Immature natural killer cell (primary cell): ENCODE data around the gene GLB1L. TPM values are rescaled to one million over a fixed set of nuclear protein-coding genes. Genes with fewer than 3 reads are reported as not detected.

Experiments
- DNase-seq, 3 donors: peaks; one replicate each; pipeline ENCODE4 v3.0.0; 2022; ENCODE audit warnings: mixed read lengths in 1 of 3
- H3K27ac Mint-ChIP-seq, 6 donors: one replicate each; pipeline ENCODE4 v1.8.0; 2020; ENCODE audit warnings: mixed read lengths in 6 of 6, mild to moderate bottlenecking in 5 of 6, inconsistent platforms in 4 of 6, moderate library complexity in 3 of 6
- H3K27me3 Mint-ChIP-seq, 3 donors: one replicate each; pipeline ENCODE4 v1.8.0; 2020 to 2021; ENCODE audit warnings: low read depth in 3 of 3, mild to moderate bottlenecking in 3 of 3, mixed read lengths in 3 of 3, moderate library complexity in 3 of 3, inconsistent platforms in 1 of 3
- H3K36me3 Mint-ChIP-seq, 3 donors: one replicate each; pipeline ENCODE4 v1.8.0; 2020; ENCODE audit warnings: mixed read lengths in 3 of 3, inconsistent platforms in 2 of 3, mild to moderate bottlenecking in 2 of 3
- H3K4me1 Mint-ChIP-seq, 2 donors: one replicate each; pipeline ENCODE4 v1.8.0; 2020; ENCODE audit warnings: inconsistent platforms in 2 of 2, mild to moderate bottlenecking in 2 of 2, mixed read lengths in 2 of 2, moderate library complexity in 1 of 2
- H3K4me3 Mint-ChIP-seq, 5 donors: one replicate each; pipeline ENCODE4 v1.8.0; 2020; ENCODE audit warnings: mild to moderate bottlenecking in 5 of 5, mixed read lengths in 5 of 5, inconsistent platforms in 3 of 5, moderate library complexity in 3 of 5
- H3K9me3 Mint-ChIP-seq, 6 donors: one replicate each; pipeline ENCODE4 v1.8.0; 2020; ENCODE audit warnings: mild to moderate bottlenecking in 6 of 6, mixed read lengths in 6 of 6, inconsistent platforms in 4 of 6, moderate library complexity in 3 of 6
- polyA plus RNA-seq, 3 donors: library from polyadenylated mRNA; unstranded; fragments of 300-500 nt; fragmentation: Illumina TruSeq; gene quantifications; one replicate each; pipeline ENCODE4 v1.2.3, GENCODE V29; 2021

Gene GLB1L
- polyA plus RNA-seq, 3 donors from 2014 or later = 0.44 to 1.0 TPM; not detected in 1

GRCh38 chr2:219286436-219287115 lies 41.3 kb upstream of the GLB1L start:
- Mint-ChIP-seq H3K9me3 (no peaks in the 10 kb centered on the region), H3K4me1 (peaks cover under 1 to 11% of the 10 kb centered on the region in 2 donors), H3K4me3 (no peak overlapping the region), H3K36me3 (peaks cover 3 to 21% (median 7%) of the 10 kb centered on the region in 3 donors), H3K27ac (peak overlapping the region; percentile 29 to 84 (median 60)), H3K27me3 (peaks cover 0 to 2% (median 2%) of the 10 kb centered on the region in 3 donors)
- DNase-seq = no peak

DNA sequence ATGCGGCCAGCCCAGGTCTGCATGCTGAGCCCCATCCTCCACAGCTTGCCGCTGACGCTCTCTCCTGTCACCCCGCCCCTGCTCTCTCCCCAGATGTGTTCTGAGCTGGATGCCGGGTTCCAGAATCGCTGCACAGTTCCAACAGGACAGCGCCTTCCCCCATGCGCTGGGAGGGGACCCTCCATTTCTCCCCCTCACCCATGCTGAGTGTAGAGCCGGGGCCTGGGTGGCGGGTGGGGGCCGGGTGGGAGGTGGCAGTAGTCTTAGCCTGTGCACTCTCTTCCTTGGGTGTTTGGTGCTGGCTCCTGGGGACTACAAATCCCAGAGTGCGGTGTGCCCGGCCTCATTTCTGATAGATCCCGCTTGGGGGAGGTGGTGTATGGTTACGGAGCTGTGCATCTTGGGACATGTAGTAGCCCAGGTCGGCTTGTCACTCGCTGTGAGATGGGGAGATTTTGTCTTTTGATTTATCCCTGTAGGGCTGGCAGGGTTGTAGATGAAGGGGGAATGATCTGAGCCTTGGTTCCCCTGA lies 40.7 kb upstream of the GLB1L start:
- DNase-seq = no peak
- no peak overlapping the region for H3K4me3 Mint-ChIP-seq
- H3K4me1 Mint-ChIP-seq = peaks cover 4 to 16% of the 10 kb centered on the region in 2 donors
- H3K36me3 Mint-ChIP-seq = peaks cover 3 to 27% (median 7%) of the 10 kb centered on the region in 3 donors
- H3K27me3 Mint-ChIP-seq = peaks cover 0 to 2% (median 2%) of the 10 kb centered on the region in 3 donors
- peak overlapping the region in 4 of 6 donors; percentile 18 to 78 (median 60) for H3K27ac Mint-ChIP-seq
- H3K9me3 Mint-ChIP-seq = no peaks in the 10 kb centered on the region

GRCh38 chr2:219285373-219285735 lies 40.1 kb upstream of the GLB1L start:
- Mint-ChIP-seq H3K4me3 (no peak overlapping the region), H3K36me3 (peaks cover 3 to 28% (median 7%) of the 10 kb centered on the region in 3 donors), H3K4me1 (peaks cover 8 to 22% of the 10 kb centered on the region in 2 donors), H3K9me3 (no peaks in the 10 kb centered on the region), H3K27ac (peak overlapping the region in 5 of 6 donors; percentile 55 to 89 (median 78)), H3K27me3 (peaks cover 2 to 5% (median 2%) of the 10 kb centered on the region in 3 donors)
- no peak for DNase-seq

DNA sequence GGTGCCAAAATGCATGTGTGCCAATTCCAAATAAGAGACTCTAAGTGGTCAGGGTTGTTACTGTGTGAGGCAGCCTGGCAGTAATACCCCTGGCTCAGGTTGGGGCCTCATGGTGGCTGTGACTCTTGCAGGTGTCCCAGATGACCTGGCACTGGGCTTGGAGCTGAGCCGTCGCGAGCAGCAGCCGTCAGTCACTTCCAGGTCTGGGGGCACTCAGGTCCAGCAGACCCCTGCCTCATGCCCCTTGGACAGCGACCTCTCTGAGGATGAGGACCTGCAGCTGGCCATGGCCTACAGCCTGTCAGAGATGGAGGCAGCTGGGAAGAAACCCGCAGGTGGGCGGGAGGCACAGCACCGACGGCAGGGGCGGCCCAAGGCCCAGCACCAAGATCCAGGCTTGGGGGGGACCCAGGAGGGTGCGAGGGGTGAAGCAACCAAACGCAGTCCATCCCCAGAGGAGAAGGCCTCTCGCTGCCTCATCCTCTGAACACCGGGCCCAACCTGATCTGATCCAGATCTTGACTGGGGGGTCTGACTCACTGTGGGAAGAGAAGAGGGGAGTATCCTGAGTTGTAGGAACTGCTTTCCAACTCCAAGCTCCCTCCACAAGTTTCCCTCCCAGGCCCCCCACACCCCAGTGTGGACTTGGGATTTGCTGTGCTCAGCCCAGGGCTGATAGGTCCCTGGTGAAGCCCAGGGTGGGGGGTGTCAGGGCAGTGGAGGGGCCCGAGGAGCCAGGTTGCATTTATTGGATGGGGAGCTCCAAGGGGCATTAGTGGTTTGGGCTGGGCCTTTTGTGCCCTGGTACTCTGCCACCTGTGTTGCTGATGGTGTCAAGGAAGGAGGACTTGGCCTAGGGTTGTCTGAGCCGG lies 39.5 kb upstream of the GLB1L start:
- DNase-seq = no peak
- peak overlapping the region in 2 of 6 donors; percentile 59 to 83 for H3K27ac Mint-ChIP-seq
- no peak overlapping the region for H3K4me3 Mint-ChIP-seq
- peaks cover 5 to 11% (median 7%) of the 10 kb centered on the region in 3 donors for H3K27me3 Mint-ChIP-seq
- peaks cover 3 to 28% (median 7%) of the 10 kb centered on the region in 3 donors for H3K36me3 Mint-ChIP-seq
- peaks cover 14 to 28% of the 10 kb centered on the region in 2 donors for H3K4me1 Mint-ChIP-seq
- no peaks in the 10 kb centered on the region for H3K9me3 Mint-ChIP-seq

- H3K27ac Mint-ChIP-seq = peak overlapping the region; percentile 68 to 100 (median 99)
- peak overlapping the region in 1 of 5 donors; percentile 10 for H3K4me3 Mint-ChIP-seq
- DNase-seq = no peak
- peaks cover 25 to 42% of the 10 kb centered on the region in 2 donors for H3K4me1 Mint-ChIP-seq
- peaks cover 14 to 27% (median 21%) of the 10 kb centered on the region in 3 donors for H3K27me3 Mint-ChIP-seq
- H3K9me3 Mint-ChIP-seq = no peaks in the 10 kb centered on the region
- H3K36me3 Mint-ChIP-seq = peaks cover 3 to 28% (median 7%) of the 10 kb centered on the region in 3 donors
Observed at GRCh38 chr2:219282943-219283581, 37.8 kb upstream of the GLB1L start.

- peak overlapping the region in 1 of 5 donors; percentile 10 for H3K4me3 Mint-ChIP-seq
Observed at GRCh38 chr2:219282375-219282774, 37.1 kb upstream of the GLB1L start.

DNA sequence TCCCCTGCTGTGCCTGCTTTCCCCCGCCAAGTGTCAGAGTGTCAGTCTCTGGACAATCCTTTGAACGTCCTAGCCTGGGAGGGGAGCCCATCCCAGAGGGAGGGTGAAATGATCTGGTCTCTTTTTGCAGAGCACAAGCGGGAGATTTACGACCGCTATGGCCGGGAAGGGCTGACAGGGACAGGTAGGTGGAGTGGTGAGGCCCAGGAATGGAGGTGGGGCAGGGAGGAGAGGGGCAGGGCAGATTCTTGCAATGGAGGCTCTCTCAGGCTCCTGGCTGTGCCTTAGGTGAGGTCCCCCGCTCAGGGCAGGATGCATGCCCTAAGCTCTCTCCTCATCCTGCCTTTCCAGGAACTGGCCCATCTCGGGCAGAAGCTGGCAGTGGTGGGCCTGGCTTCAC lies 36.3 kb upstream of the GLB1L start:
- H3K9me3 Mint-ChIP-seq = no peaks in the 10 kb centered on the region
- H3K36me3 Mint-ChIP-seq = peaks cover 3 to 28% (median 7%) of the 10 kb centered on the region in 3 donors
- DNase-seq = no peak
- H3K27me3 Mint-ChIP-seq = peaks cover 21 to 30% (median 27%) of the 10 kb centered on the region in 3 donors
- H3K4me1 Mint-ChIP-seq = peaks cover 34 to 52% of the 10 kb centered on the region in 2 donors
- H3K27ac Mint-ChIP-seq = peak overlapping the region; percentile 99 to 100 (median 99)
- no peak overlapping the region for H3K4me3 Mint-ChIP-seq

More at GRCh38 chr2:219282375-219282774, 37.1 kb upstream of the GLB1L start:
- peaks cover 3 to 28% (median 7%) of the 10 kb centered on the region in 3 donors for H3K36me3 Mint-ChIP-seq
- no peaks in the 10 kb centered on the region for H3K9me3 Mint-ChIP-seq
- H3K4me1 Mint-ChIP-seq = peaks cover 32 to 49% of the 10 kb centered on the region in 2 donors
- H3K27ac Mint-ChIP-seq = peak overlapping the region; percentile 3 to 100 (median 99)
- no peak for DNase-seq
- peaks cover 20 to 32% (median 27%) of the 10 kb centered on the region in 3 donors for H3K27me3 Mint-ChIP-seq

- Mint-ChIP-seq H3K36me3 (peaks cover 3 to 28% (median 7%) of the 10 kb centered on the region in 3 donors), H3K4me1 (peaks cover 34 to 52% of the 10 kb centered on the region in 2 donors)
- DNase-seq = no peak
Observed at GRCh38 chr2:219280651-219281050, 35.4 kb upstream of the GLB1L start.

DNA sequence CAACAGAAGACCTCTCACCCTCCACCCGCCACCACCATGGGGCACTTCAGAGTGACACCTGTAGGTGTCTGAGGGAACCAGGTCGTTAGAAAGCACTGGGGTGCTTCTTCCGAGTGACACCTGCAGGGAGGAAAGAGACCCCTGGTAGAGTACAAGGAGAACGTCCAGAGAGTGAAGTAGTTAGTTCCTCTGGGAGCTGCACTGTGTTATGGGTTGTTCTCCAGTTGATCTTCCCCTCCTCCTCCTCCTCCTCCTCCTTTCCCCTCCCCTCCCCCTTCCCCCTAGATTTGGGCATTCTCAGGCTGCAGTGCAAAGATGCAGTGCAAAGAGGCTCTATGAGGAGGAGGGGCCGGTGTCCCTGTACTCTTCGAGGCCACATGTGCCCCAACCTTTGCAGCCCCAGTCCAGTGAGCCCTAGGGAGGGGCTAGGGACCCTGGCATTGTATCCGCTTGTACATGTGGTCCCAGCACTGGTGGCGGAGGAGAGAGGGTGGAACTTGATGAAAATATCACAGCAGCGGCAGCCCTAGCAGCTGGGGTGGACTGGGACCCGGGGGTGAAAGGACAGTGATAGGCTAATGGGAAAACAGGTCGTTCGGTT lies 34.8 kb upstream of the GLB1L start:
- peak overlapping the region; percentile 99 to 100 (median 99) for H3K27ac Mint-ChIP-seq
- no peaks in the 10 kb centered on the region for H3K9me3 Mint-ChIP-seq
- H3K27me3 Mint-ChIP-seq = peaks cover 21 to 30% (median 27%) of the 10 kb centered on the region in 3 donors
- DNase-seq = no peak
- H3K36me3 Mint-ChIP-seq = peaks cover 0 to 25% (median 7%) of the 10 kb centered on the region in 3 donors
- peak overlapping the region; percentile 91 to 93 (median 93) for H3K4me3 Mint-ChIP-seq
- peaks cover 34 to 52% of the 10 kb centered on the region in 2 donors for H3K4me1 Mint-ChIP-seq

More at GRCh38 chr2:219280651-219281050, 35.4 kb upstream of the GLB1L start:
- Mint-ChIP-seq H3K9me3 (no peaks in the 10 kb centered on the region), H3K4me3 (peak overlapping the region; percentile 6 to 93 (median 92)), H3K27me3 (peaks cover 21 to 30% (median 27%) of the 10 kb centered on the region in 3 donors), H3K27ac (peak overlapping the region; percentile 99 to 100 (median 99))

GRCh38 chr2:219279151-219279915 lies 34.1 kb upstream of the GLB1L start, which contains the start of gene DNAJB2:
TSS of gene DNAJB2 (plus strand) at chr2:219279366. CDS start at chr2:219279834, 468 bp downstream.
- Mint-ChIP-seq H3K9me3 (no peaks in the 10 kb centered on the region), H3K27me3 (peaks cover 21 to 30% (median 27%) of the 10 kb centered on the region in 3 donors), H3K4me1 (peaks cover 34 to 52% of the 10 kb centered on the region in 2 donors), H3K4me3 (peak within 1 kb of the TSS; percentile 91 to 93 (median 93)), H3K36me3 (peaks cover 0 to 25% (median 7%) of the 10 kb centered on the region in 3 donors), H3K27ac (peak within 1 kb of the TSS; percentile 99 to 100 (median 99))
- DNase-seq = peak; percentile 99 to 100 (median 99)

DNA sequence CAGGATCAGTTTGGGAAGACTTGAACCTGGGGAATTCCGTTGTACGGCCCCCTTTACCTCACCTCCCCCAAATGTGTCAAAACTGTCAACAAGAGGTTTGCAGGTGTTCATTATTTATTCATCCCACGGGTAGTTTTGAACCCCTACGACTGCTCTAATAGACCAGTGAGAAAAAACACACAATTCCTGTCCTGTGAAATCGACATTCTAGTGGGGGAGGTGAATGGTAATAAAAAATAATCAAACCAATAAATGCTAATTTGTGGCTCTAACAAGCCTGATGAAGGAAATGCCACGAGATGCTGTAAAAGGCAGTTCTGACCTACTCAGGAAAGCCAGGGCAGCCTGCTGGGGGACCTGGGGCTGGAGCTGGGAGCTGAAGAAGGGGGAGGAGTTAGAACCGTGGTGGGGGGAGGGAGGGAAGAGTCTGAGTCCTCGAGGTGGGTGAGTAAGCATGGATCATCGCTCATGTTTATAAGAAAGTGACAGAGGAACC lies 33.5 kb upstream of the GLB1L start:
- H3K27ac Mint-ChIP-seq = peak overlapping the region; percentile 99 to 100 (median 99)
- H3K36me3 Mint-ChIP-seq = peaks cover 0 to 24% (median 7%) of the 10 kb centered on the region in 3 donors
- H3K4me3 Mint-ChIP-seq = peak overlapping the region; percentile 88 to 93 (median 92)
- H3K4me1 Mint-ChIP-seq = peaks cover 34 to 52% of the 10 kb centered on the region in 2 donors
- DNase-seq = no peak
- H3K27me3 Mint-ChIP-seq = peaks cover 21 to 30% (median 27%) of the 10 kb centered on the region in 3 donors
- H3K9me3 Mint-ChIP-seq = no peaks in the 10 kb centered on the region
